Memory B cell (primary cell): Measurements from ENCODE around the gene DHCR7.

ENCODE experiments used
- ATAC-seq: fragments of 150-1000 bp; cut with Tn5 transposase; 2 replicates; pipeline ENCODE4 v1.10.0; 2021; ENCODE audit warnings: low read depth, mild to moderate bottlenecking, moderate library complexity
- DNase-seq, 2 donors: peaks; one replicate each; pipeline ENCODE4 v3.0.0; 2022; ENCODE audit warnings: low spot score in 2 of 2
- H3K27ac Mint-ChIP-seq: one replicate; pipeline ENCODE4 v1.8.0; 2022; ENCODE audit warnings: mild to moderate bottlenecking, moderate library complexity, mixed read lengths
- H3K27me3 Mint-ChIP-seq: one replicate; pipeline ENCODE4 v1.8.0; 2022; ENCODE audit warnings: mixed read lengths
- H3K36me3 Mint-ChIP-seq: one replicate; pipeline ENCODE4 v1.8.0; 2022; ENCODE audit warnings: mild to moderate bottlenecking, mixed read lengths
- H3K4me1 Mint-ChIP-seq: one replicate; pipeline ENCODE4 v1.8.0; 2022; ENCODE audit warnings: mixed read lengths
- H3K4me3 Mint-ChIP-seq: one replicate; pipeline ENCODE4 v1.8.0; 2022; ENCODE audit warnings: mild to moderate bottlenecking, moderate library complexity, mixed read lengths
- H3K9me3 Mint-ChIP-seq: one replicate; pipeline ENCODE4 v1.8.0; 2022; ENCODE audit warnings: mixed read lengths

Gene DHCR7, protein sequence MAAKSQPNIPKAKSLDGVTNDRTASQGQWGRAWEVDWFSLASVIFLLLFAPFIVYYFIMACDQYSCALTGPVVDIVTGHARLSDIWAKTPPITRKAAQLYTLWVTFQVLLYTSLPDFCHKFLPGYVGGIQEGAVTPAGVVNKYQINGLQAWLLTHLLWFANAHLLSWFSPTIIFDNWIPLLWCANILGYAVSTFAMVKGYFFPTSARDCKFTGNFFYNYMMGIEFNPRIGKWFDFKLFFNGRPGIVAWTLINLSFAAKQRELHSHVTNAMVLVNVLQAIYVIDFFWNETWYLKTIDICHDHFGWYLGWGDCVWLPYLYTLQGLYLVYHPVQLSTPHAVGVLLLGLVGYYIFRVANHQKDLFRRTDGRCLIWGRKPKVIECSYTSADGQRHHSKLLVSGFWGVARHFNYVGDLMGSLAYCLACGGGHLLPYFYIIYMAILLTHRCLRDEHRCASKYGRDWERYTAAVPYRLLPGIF

DNA sequence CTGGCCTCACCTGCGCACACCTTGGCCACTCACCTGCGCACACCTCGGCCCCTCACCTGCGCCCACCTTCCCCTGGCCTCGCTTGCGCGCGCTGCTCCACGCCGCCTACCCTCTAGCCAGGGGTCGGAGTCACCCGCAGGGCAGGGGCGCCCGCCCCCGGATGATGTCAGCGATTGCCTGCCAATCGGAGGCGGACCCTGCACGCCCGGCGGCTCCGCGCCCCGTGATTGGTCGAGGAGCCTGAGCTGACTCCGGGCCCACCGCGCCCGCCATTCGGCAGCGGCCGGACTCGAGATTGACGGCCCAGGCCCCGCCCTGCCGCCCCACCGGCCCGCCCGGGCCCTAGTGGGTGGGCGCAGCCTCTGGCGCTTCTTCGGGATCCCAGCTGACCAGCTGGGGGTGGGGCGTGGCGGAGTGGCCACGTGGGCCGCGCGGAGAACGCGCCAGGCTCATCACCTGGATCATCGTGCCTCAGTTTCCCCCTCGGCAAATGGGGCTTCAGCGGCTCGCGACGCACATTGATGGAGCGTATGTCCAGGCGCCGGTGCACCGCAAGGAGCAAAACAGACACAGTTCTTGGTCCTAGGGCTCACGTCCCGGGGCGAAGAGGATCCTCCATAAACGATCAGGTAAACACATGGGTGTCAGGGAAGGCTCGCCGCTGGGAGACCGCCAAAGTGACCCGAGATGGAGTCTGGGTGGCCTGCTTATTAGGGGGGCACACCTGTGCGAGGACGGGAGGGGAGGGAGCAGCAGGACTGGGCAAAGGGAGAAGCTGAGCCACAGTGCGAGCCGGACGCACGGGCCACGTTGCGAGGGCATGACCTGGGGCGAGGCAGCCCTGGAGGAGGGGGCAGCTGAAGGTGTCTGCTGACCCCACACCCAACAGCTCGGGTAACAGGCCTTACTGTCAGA, at the start of gene DHCR7:
DHCR7 (minus strand) TSS at position 137 of the 915 bp plus-strand sequence. CDS start 3,441 bp downstream, outside the sequence.
- ATAC-seq (peak; percentile 82), DNase-seq (peak; percentile 85 to 86)
- Mint-ChIP-seq H3K9me3 (peaks cover 2% of the 10 kb centered on the region), H3K4me1 (peaks cover 23% of the 10 kb centered on the region), H3K36me3 (peaks cover 14% of the 10 kb centered on the region), H3K27me3 (no peaks in the 10 kb centered on the region), H3K4me3 (peak within 1 kb of the TSS; percentile 85), H3K27ac (peak within 1 kb of the TSS; percentile 72)

DNA sequence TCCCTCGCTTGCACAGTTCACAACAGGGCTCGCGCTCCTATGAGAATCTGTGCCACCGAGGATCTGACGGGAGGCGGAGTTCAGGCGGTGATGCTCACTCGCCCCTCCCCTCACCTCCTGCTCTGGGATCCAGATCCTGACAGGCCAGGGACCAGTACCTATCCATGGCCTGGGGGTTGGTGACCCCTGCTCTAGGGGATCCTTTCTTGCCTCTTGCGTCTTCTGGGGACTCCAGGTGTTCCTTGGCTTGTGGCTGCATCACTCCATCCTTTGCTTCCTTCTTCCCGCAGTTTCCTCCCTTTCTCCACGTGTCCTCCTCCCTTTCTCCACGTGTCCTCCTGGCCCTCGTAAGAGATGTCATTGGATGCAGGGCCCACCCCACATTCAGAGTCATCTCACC, 48.2 kb upstream of the DHCR7 start:
- ATAC-seq (no peak), DNase-seq (no peak)
- H3K36me3 Mint-ChIP-seq = peaks cover 67% of the 10 kb centered on the region
- H3K9me3 Mint-ChIP-seq = no peaks in the 10 kb centered on the region
- H3K27ac Mint-ChIP-seq = no peak overlapping the region
- no peak overlapping the region for H3K4me3 Mint-ChIP-seq
- peaks cover 2% of the 10 kb centered on the region for H3K4me1 Mint-ChIP-seq
- H3K27me3 Mint-ChIP-seq = no peaks in the 10 kb centered on the region

DNA sequence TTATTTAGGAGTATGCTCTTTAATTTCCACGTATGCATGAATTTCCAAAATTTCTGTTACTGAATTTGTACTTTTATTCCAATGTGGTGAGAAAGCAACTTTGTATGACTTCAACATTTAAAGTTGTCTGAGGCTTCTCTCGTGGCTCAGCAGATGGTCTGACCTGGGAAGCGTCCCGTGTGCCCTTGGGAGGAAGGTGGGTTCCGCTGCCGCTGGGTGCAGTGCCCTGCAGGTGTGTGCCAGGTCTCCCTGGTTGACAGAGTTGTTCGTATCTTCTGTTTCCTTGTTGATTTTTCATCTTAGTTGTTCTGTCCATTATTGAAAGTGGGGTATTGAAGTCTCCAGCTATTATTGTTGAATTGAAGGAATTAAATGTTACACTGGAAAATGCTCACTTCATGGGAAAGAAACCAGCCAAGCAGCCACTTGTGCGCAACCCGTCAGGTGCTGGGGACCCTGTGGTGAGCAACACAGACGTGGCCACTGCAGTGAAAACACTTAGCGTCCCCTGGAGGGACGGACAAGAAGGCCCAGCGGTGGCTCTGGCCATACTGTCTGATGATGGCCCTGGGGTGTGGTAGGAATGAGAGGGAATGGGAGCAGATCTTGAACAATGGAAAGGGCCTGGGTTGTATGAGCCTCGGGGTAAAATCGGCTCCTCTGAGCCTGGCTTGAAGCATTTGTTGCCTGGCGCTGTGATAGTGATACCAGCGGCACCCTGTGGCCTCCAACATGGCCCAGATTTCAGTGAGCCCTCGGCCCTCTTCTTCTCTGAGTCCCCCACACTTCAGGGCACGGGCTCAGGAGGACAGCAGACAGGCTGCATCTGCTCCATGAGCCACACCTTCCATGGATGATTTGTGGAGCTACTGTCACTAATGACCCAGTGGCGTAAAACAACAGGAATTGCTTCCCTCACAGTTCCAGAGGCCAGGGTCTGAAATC, 47.4 kb upstream of the DHCR7 start:
- no peak for ATAC-seq
- Mint-ChIP-seq H3K27ac (no peak overlapping the region), H3K36me3 (peaks cover 68% of the 10 kb centered on the region), H3K4me3 (no peak overlapping the region), H3K27me3 (no peaks in the 10 kb centered on the region), H3K9me3 (no peaks in the 10 kb centered on the region), H3K4me1 (peaks cover 4% of the 10 kb centered on the region)
- no peak for DNase-seq

DNA sequence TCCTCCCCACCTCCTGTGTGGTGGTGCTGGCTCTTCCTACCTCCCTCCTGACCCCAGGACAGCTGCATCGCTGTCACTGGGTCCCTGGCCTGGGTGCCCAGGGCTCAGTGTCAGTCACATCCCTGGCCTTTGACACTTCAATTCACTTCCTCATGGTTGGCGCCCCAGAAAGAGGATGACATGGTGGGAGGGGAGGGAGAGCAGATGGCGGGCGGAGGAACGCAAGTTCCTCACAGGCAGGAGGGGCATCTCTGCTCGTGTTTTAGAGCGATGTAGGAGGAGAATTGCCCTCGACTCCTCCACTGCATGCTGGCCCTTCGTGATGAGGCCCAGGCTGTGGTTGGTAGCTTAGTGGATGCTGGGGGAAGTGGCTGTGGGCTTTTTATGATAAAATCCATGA, 43.7 kb upstream of the DHCR7 start:
- Mint-ChIP-seq H3K9me3 (no peaks in the 10 kb centered on the region), H3K4me1 (peaks cover 6% of the 10 kb centered on the region), H3K27ac (peak overlapping the region; percentile 11), H3K4me3 (no peak overlapping the region), H3K36me3 (peaks cover 59% of the 10 kb centered on the region), H3K27me3 (no peaks in the 10 kb centered on the region)
- DNase-seq (no peak), ATAC-seq (no peak)

DNA sequence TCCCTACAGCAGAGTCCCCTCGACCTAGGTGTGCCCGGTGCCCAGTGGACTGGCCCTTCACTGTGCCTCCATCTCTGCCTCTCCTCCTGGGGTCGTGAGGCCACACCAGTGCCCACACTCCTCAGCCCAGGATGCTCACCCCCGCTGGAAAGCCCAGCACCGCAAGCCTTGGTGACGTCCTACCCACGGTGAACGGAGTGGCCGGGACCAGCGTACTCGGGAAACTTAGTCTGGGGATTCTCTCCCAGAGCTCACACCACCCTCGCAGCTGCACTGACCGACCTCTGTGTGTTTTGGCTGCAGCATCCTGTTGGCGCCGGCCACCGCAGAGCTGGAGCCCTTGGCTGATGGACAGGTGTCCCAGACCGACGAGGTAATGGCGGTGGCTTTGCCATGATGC, 43.3 kb upstream of the DHCR7 start:
- Mint-ChIP-seq H3K4me3 (no peak overlapping the region), H3K27ac (no peak overlapping the region), H3K36me3 (peaks cover 57% of the 10 kb centered on the region), H3K4me1 (peaks cover 6% of the 10 kb centered on the region), H3K9me3 (no peaks in the 10 kb centered on the region), H3K27me3 (no peaks in the 10 kb centered on the region)
- no peak for DNase-seq
- no peak for ATAC-seq

DNA sequence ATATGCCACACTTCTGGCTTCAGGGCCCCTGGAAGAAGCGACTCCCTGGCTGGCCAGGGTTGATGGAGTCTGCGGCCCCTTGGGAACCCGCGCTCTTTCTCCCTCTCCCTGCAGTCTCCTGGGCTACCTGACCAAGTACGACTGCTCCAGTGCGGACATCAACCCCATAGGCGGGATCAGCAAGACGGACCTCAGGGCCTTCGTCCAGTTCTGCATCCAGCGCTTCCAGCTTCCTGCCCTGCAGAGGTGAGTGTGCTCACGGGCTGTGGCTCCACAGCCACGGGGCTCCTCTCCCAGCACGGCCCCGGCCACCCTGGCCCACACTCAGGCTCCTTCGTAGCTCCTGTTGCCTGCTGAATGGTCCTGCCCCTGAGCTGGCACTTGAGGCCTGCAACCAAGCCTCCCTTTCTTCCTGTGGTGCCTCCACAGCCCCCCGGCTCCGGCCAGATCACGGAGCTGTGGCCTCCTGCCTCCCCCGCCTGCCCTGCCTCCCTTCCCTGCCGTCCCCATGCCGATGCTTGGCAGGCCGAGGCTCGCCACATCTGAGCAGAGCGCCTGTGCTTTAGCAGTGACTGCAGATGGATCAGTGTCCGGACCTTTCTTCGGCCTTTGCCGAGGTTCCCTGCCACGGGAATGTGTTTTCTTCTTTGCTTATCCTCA, 42.7 kb upstream of the DHCR7 start:
- no peak overlapping the region for H3K27ac Mint-ChIP-seq
- H3K27me3 Mint-ChIP-seq = no peaks in the 10 kb centered on the region
- DNase-seq (no peak), ATAC-seq (no peak)
- H3K4me3 Mint-ChIP-seq = no peak overlapping the region
- no peaks in the 10 kb centered on the region for H3K9me3 Mint-ChIP-seq
- H3K36me3 Mint-ChIP-seq = peaks cover 58% of the 10 kb centered on the region
- peaks cover 10% of the 10 kb centered on the region for H3K4me1 Mint-ChIP-seq

DNA sequence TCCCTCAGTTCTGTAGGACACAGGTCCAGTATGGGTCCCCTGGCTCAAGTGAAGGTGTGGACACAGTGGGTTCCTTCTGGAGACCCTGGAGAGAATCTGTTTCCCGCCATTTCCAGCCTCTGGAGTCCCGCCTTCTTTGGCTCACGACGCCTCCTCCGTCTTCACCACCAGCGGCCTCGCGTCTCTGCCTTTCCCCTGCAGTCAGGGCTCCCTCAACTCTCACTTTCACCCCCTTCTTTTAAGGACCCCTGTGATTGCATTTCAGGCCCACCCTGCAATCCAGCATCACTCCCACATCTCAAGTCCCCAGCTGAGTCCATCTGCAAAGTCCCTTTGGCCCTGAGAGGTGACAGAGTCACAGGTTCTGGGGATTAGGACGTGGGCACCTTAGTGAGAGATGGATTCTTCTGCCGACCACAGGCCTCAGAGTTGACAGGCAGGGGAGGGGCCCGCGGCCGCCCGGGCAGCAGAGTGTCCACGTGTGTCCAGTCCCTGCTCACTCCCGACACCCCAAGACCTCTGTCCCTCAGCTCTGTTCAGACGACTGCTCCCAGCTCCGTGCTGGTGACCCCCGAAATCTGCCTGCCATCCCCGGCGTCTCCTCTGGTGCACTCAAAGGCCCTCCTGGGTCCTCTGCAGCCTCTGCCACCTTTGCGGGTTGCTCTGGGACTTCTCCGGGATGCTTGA, 42.0 kb upstream of the DHCR7 start:
- ATAC-seq (no peak), DNase-seq (no peak)
- peaks cover 10% of the 10 kb centered on the region for H3K4me1 Mint-ChIP-seq
- H3K36me3 Mint-ChIP-seq = peaks cover 59% of the 10 kb centered on the region
- H3K9me3 Mint-ChIP-seq = no peaks in the 10 kb centered on the region
- H3K27ac Mint-ChIP-seq = no peak overlapping the region
- H3K27me3 Mint-ChIP-seq = no peaks in the 10 kb centered on the region
- H3K4me3 Mint-ChIP-seq = no peak overlapping the region

DNA sequence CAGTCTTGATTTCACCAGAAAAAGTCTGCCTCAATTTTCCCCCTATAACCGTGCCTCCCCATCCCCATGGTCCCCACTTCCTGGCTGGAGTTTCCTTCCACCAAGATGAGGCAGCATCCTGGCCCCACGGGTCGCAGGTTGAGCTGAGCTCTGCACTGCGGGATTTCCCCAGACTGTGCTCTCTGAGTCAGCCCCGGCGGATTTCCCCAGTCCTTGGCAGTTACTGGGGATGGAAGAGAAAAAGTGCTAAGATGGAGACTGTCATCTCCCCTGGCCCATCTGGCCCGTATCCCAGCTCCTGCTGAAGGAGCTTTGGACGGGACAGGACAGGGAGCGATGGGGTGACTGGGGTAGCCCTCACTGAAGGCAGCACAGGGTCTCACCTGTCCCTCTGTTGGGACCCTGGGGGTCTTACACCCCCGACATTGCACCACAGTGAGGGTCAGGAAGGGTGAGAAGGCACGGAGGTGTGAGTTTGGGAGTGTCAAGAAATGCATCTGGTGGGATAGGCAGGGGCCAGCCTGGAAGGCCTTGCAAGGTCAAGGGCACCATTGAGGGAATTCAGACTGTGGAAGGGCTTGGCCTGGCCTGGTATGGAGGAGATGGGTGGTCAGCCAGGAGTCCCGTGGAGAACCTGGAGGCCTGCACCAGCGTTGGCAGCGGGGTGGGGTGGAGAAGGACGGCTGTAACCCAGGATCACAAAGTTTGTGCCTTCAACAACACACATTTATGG, 41.3 kb upstream of the DHCR7 start:
- DNase-seq (no peak), ATAC-seq (no peak)
- no peak overlapping the region for H3K27ac Mint-ChIP-seq
- no peak overlapping the region for H3K4me3 Mint-ChIP-seq
- peaks cover 10% of the 10 kb centered on the region for H3K4me1 Mint-ChIP-seq
- peaks cover 57% of the 10 kb centered on the region for H3K36me3 Mint-ChIP-seq
- no peaks in the 10 kb centered on the region for H3K27me3 Mint-ChIP-seq
- H3K9me3 Mint-ChIP-seq = no peaks in the 10 kb centered on the region

DNA sequence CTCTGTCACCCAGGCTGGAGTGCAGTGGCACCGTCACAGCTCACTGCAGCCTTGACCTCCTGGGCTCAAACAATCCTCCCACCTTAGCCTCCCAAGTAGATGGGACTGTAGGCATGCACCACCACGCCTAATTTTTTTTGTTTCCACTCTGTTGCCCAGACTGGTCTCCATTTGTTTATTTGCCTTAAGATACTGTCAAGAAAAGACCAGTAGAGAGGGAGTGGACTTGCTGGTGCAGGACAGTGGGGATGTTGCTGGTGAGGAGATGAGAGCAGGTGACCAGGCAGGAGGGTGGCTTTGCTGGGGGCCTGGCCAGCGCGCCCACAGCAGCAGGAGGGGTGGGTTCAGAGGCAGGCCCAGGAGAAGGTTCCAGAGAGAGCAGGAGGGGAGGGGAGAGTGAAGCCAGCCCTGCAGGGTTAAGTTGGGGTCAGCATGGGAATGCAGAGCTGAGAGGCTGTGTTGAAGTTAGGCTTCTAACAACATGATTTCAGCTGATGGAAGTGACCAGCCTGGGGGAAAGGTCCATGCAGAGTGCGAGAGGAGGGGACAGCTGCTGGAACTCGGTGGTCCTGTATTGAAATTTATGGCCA, 40.6 kb upstream of the DHCR7 start:
- Mint-ChIP-seq H3K4me3 (no peak overlapping the region), H3K9me3 (no peaks in the 10 kb centered on the region), H3K36me3 (peaks cover 59% of the 10 kb centered on the region), H3K27ac (peak overlapping the region; percentile 46), H3K4me1 (peaks cover 7% of the 10 kb centered on the region), H3K27me3 (no peaks in the 10 kb centered on the region)
- no peak for DNase-seq
- no peak for ATAC-seq

DNA sequence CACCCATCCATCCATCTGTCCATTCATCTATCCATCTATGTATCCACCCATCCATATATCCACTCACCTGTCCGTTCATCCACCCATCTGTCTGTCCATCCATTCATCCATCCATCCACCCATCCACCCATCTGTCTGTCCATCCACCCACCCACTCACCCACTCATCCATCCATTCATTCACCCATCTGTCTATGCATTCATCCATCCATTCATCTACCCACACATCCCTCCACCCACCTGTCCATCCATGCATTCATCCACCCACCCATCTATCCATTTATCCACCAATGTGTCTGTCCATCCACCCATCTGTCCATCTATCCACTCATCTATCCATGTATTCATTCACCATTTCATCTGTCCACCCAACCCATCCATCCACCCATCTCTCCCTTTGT, 38.1 kb upstream of the DHCR7 start:
- Mint-ChIP-seq H3K36me3 (peaks cover 58% of the 10 kb centered on the region), H3K27ac (no peak overlapping the region), H3K4me1 (peaks cover 7% of the 10 kb centered on the region)

DNA sequence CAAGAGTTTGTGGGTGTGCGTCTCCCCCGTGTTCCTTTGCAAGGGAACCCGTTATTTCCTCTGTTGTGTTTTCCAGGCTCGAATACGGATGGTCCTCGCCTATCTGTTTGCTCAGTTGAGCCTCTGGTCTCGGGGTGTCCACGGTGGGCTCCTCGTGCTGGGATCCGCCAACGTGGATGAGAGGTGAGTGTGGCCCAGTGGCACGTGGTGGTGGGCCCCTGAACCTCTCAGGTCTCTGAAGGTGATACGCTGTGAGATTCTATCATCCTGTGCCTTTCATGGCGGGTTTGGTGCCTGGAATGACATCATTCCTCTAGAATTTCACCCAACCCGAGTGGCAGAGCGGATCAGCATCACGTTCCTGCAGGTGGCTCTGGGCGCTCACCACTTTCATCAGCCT, 37.3 kb upstream of the DHCR7 start:
- peaks cover 6% of the 10 kb centered on the region for H3K4me1 Mint-ChIP-seq
- no peak overlapping the region for H3K27ac Mint-ChIP-seq
- H3K36me3 Mint-ChIP-seq = peaks cover 55% of the 10 kb centered on the region
- DNase-seq = no peak
- no peaks in the 10 kb centered on the region for H3K9me3 Mint-ChIP-seq
- no peak overlapping the region for H3K4me3 Mint-ChIP-seq
- no peaks in the 10 kb centered on the region for H3K27me3 Mint-ChIP-seq
- ATAC-seq = no peak

More for the DNA sequence above, 38.1 kb upstream of the DHCR7 start:
- no peaks in the 10 kb centered on the region for H3K9me3 Mint-ChIP-seq
- H3K27me3 Mint-ChIP-seq = no peaks in the 10 kb centered on the region
- no peak overlapping the region for H3K4me3 Mint-ChIP-seq
- DNase-seq (no peak), ATAC-seq (no peak)

DNA sequence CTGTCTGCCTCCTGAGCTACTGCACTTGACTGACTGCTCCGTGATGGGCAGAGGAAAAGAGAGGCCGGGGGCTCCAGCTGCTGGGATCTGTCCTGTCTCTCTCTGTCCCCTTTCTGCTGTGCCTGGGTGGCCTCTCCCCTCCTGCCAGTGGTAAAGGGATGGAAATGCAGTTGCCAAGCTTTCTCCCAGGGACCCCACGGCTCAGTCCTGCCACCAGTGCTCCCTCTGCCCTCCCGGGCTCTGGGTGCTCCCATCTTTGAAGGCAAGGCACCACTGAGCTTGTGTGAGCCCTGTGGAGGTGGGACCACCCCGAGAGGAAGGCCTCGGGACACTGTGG, 36.8 kb upstream of the DHCR7 start:
- no peak overlapping the region for H3K4me3 Mint-ChIP-seq

More for the DNA sequence above, 36.8 kb upstream of the DHCR7 start:
- H3K36me3 Mint-ChIP-seq = peaks cover 53% of the 10 kb centered on the region
- ATAC-seq (no peak), DNase-seq (no peak)
- H3K9me3 Mint-ChIP-seq = no peaks in the 10 kb centered on the region
- H3K4me1 Mint-ChIP-seq = peaks cover 6% of the 10 kb centered on the region
- no peaks in the 10 kb centered on the region for H3K27me3 Mint-ChIP-seq
- H3K27ac Mint-ChIP-seq = no peak overlapping the region
